ENCODE data around the gene MLLT3.

GRCh38 chr9:20580673-20581072 lies 41.6 kb downstream of the MLLT3 start:
- TF ChIP-seq, protein P1, sequence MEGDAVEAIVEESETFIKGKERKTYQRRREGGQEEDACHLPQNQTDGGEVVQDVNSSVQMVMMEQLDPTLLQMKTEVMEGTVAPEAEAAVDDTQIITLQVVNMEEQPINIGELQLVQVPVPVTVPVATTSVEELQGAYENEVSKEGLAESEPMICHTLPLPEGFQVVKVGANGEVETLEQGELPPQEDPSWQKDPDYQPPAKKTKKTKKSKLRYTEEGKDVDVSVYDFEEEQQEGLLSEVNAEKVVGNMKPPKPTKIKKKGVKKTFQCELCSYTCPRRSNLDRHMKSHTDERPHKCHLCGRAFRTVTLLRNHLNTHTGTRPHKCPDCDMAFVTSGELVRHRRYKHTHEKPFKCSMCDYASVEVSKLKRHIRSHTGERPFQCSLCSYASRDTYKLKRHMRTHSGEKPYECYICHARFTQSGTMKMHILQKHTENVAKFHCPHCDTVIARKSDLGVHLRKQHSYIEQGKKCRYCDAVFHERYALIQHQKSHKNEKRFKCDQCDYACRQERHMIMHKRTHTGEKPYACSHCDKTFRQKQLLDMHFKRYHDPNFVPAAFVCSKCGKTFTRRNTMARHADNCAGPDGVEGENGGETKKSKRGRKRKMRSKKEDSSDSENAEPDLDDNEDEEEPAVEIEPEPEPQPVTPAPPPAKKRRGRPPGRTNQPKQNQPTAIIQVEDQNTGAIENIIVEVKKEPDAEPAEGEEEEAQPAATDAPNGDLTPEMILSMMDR (IDR thresholded peaks at IDR 0.05; ENCODE audit: insufficient read depth, low read depth, low read length), result no peak
- TF ChIP-seq EZH2 (IDR thresholded peaks at IDR 0.05; ENCODE audit: insufficient read depth, low read length), result no peak
